ENCODE results near the gene EFCAB5.

- TF ChIP-seq PAX5 (IDR thresholded peaks at IDR 0.05; ENCODE audit: insufficient read depth, low read length, severe bottlenecking) (no peak), POLR2A (IDR thresholded peaks at IDR 0.05; ENCODE audit: low read depth, low read length) (no peak), TAF1 (IDR thresholded peaks at IDR 0.05; ENCODE audit: low read depth, low read length) (no peak), POLR2AphosphoS5 (IDR thresholded peaks at IDR 0.05; ENCODE audit: low read depth, low read length) (no peak)
Measured at GRCh38 chr17:29933379-29933778, 8.1 kb upstream of the EFCAB5 start.

Measured in GM12891 (cell line).